Upper lobe of left lung (tissue), 4 donors: Measurements from ENCODE around the gene SEMA3D.

ENCODE experiments used
- CTCF ChIP-seq, 6 experiments: fragments of 450-650 bp in 4 of 6; fragments of 200-600 bp in 2 of 6; sonication (generic) in 2 of 6; IDR thresholded peaks; one replicate each; pipeline ENCODE4 v1.5.1; 2016 to 2019; ENCODE audit warnings: antibody characterized with exemption in 6 of 6
- POLR2A ChIP-seq, 4 donors: fragments of 450-650 bp; IDR thresholded peaks; one replicate each; pipeline ENCODE4 v1.5.1; 2016 to 2017; ENCODE audit warnings: antibody characterized with exemption in 4 of 4, mild to moderate bottlenecking in 2 of 4
- POLR2AphosphoS5 ChIP-seq, 2 donors: sonication (generic); formaldehyde crosslinking; IDR thresholded peaks; one replicate each; pipeline ENCODE4 v1.5.1; 2017; ENCODE audit warnings: antibody characterized with exemption in 2 of 2

- TF ChIP-seq CTCF (IDR thresholded peaks at IDR 0.05) (no peak), POLR2A (IDR thresholded peaks at IDR 0.05) (no peak), POLR2AphosphoS5 (IDR thresholded peaks at IDR 0.05) (no peak)
Observed at GRCh38 chr7:85177316-85177715, 9.5 kb downstream of the SEMA3D start.
